NCI-H2107 treated with DMSO at 0.1 percent for 48 hours (cell line): ENCODE measurements around the gene SYNE2.

Source experiments
- DNase-seq: peaks from one replicate; lab custom pipeline; 2025; ENCODE audit not compliant: unreplicated experiment; lab: John Stamatoyannopoulos, UW

Gene SYNE2

DNA sequence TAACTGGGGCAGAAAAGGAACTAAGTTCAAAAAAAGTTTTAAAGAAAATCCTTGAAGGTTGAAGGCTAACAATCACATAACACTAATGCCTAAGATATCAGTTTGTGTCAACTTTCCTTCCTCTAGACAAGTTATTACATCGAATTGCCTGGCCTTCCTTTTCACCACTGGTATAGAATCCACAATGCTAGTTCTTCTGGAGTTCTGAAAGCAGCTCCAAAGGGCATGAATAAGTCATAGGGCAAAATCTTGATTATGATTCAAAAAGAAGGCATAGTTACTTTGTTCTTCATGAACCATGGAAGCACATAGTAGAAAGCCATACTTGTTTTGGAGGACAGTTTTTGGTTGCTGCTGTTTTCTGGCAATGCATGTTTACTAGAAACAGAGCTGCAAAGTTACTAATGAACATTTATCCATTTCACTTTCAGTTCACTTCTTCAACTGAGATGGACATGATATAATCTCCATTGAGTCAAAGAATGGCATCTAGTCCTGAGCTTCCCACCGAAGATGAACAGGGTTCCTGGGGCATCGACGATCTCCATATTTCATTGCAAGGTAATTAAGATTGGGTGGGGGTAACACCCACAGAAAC, 56.0 kb downstream of the SYNE2 start:
- DNase-seq = no peak

DNA sequence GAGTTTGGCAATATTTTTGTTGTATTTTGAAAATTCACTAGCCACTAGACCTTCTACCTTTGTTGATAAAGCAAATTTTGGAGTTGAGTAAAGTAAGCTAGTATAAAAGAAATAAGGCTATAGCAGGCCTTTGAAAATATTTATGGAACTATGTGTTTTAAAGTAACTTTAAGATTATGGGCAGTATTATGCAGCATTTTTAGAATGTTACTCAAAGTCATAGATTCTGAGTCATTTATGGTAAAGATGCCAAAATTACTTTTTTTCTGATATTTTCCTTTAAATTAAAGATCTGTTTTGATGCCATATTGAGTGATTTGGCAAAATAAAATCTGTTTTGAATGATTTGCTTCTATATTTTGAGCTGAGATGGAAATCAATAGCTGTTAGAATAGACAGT, 57.2 kb downstream of the SYNE2 start:
- no peak for DNase-seq

DNA sequence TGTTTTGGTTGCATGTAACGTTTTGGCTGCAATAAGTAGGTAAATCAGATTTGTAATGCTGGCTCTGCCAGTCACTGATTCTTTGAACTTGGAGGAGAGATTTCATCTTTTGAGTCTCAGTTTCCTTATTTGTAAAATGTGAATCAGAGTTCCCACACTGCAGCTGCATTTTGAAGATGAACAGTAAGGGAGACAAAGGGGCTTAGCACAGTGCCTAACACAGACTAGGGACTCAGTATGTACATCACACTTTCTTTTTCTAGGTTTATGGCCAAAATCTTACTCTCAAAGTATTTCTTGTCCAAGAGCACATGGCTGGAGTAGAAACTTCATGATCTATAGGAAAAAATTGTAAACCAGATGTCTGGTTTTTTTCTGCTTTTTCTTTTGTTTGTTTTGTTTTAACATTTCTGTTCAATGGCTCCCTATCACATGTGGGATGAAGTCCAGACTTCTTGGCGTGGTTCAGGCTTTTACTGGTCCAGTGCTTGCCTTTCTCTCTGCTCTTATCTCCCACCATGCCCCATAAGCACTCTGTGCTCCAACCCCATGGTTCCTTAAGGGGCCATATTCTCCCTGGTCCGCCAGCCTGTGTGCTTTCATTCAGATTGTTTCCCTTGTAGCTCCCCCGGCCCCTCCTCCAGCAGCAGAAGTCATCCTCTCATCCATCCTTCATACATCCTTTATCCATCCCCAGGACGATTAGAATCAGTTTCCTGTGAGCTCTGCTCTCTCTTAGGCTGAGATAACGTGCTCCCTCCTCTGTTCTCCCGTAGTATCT, 58.0 kb downstream of the SYNE2 start:
- no peak for DNase-seq

DNA sequence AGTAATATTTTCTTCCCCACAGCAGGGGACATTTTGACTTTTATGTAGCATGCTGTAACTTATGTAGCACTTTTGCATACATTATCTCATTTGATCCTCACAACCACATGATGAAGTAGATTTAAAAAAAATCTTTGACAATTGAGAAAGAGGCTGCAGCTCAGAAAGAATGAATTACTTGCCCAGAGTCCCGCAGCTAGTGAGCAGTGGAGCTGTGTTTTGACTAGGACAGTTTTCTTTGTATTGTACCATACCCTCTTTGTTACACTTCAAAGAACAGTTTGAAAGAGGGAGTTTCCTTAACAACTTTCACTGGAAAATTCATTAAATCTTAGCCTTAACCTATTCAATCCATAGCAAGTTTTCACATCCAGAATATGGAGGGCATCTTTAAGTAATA, 58.6 kb downstream of the SYNE2 start:
- DNase-seq = no peak

DNA sequence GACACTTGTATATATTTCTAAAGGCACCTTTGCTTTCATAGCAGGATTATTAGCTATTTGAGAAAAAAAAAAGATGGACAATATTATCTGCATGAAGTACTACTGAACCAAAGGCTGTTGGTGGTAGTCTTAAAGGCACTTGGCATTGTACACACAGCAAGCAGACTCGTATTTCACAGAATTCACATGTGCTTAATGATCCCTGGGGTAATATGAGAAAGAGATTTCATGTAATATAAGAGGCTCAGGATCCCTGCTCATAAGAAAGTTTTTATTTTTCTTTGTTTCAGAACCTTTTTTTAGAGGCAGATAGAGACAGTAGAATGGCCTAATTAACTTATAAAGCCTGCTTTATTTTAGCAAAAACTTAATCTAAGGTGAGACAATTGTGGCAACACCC, 59.5 kb downstream of the SYNE2 start:
- DNase-seq = peak; percentile 96

DNA sequence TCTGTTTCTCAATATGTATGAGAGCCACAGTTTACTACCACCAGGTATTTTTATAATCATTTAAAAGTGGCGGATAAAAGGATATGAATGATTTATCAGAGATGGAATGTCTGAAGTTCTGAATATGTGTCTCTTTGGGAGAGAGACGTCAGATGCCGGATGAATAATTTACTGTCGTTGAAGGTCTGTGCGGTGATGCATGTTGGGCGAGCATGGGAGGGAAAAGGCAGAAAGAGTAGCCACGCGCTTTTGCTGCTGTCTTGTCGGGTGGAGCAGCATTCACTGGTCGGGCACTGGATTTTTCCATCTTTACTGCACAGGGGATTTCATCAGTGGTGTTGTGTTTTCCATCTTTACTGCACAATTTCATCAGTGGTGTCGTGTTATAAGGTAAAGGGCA, 65.6 kb downstream of the SYNE2 start:
- peak; percentile 25 for DNase-seq

DNA sequence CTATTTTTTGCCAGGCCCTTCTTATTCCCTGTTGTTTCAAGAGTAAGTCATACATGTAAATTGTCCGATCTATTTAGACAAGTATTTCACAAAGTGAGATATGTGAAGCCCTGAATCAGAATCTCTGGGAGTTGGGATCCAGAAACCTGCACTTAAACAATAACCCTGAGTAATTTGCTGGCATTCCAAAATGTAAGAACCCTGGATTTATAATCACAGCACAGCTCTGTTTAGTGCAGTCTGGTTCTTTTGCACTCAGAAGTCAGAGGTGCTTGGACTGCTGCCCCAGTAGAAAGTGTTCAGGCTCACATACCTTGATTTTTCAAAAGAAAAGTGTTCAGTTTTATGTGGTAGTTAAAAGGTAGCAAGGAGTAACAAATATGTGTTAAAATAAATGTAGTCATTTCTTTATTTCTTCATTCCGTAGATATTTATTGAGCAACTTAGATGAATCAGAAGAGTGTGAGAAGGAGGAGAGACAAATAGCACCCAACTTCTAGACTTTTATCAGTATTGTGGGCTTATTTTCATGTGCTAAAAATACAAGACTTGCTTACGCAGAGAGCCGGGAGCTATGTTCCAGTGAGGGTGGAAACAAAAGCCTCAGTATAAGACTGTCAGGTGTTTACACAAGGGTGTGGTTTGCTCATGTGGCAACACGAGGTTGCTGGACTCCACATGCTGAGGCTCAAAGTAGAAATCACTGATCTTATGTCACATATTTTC, 70.1 kb downstream of the SYNE2 start:
- peak; percentile 61 for DNase-seq

DNA sequence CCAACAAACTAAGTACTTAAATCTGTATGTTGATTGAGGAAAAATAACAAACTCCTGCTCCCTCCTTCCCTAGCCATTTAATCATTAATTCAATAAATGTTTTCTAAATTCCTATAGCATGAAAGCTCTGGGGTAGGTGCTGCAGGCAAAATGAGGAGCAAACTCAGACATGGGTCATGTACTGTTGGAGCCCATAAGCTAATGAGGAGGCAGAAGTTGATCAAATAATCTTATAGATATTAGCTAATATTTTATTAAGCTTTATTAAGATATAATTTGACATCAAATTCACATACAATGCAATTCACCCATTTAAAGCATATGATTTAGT, 70.6 kb downstream of the SYNE2 start:
- no peak for DNase-seq

DNA sequence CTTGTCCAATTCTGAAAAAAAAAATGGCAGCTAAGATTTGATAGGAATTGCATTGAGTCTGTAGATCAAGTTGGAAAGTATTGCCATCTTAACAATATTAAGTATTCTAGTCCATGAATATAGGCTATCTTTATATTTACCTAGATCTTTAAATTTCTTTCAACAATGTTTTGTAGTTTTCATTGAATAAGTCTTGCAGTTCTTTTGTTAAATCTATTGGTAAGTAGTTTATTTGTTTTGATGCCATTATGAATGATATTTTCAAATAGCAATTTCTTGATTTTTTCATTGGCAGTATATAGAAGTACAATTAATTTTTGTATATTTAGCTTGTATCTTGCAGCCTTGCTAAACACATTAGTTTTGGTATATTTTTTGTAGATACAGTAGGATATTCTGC, 71.6 kb downstream of the SYNE2 start:
- DNase-seq = no peak

DNA sequence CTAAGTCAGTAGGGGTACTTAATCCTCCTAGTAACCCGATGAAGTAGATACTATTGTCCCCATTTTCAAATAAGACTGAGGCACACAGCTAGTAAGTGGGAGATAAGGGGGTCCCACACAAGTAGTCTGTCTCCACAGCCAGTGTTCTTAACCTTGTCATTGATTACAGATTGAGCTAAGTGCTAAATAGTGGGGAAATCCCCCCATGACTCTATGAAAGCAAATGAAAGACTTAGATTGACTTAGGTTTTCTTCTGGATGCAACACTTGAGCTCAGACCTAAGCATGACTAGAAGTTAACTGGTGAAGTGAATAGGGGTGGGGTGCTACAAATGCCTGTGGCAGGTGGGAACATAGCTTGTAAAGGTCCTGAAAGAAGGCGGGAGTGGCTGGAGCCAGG, 73.8 kb downstream of the SYNE2 start:
- DNase-seq = no peak

DNA sequence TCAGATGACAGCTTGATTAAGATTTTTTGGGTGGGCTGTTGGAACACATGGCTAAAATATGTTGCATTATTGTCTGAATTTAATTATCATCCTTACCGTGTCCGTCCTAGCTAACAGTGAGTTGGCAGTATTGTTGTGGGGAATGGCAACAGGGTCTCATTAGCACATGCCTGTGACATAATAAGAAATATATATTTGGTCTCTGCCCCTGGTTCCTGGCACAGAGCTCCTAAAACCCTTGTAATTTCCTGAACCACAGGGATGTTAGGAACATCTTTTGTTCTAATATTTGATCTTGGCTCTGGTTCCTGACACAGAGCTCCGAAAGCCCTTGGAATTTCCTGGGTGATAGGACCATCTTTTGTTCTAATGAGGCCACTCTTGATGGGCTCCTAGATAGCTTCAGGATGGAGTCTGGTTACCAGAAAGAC, 76.0 kb downstream of the SYNE2 start:
- no peak for DNase-seq

DNA sequence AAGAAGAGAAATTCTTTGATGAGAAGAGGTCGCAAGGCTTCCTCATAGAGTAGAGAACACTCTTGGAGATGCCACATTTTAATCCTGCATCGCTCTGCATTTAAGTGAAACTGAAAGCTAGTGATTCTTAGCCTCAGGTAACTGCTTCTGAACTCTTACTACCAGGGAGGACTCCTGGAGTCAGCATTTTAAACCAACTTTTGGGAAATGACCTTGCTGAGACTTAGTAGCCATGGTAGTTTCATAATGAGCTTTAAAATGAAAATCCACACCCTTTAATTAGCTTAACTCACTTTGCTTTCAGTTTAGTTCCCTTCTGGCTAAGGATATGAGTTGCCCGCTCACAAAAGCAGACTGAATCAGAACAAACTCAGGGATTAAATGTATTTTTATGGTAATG, 80.3 kb downstream of the SYNE2 start:
- DNase-seq = no peak

DNA sequence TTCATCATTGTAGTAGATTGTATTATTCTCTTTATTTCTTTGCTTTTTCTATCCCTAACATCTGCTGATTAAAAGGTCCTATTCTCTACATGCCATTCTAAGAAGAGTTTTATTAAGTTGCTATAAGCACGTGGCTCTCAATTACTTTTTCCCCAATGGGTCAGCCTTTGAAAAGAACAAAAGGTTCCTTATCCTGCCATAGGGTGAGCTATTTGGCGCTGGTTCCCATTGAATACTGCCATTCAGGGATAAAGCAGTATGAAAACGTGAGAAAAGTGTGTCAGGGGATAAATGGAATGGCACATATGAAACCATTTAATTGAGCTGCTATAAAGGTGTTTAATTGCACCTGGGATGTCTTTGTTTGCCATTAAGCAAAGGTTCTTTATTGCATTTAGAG, 80.9 kb downstream of the SYNE2 start:
- DNase-seq = no peak

DNA sequence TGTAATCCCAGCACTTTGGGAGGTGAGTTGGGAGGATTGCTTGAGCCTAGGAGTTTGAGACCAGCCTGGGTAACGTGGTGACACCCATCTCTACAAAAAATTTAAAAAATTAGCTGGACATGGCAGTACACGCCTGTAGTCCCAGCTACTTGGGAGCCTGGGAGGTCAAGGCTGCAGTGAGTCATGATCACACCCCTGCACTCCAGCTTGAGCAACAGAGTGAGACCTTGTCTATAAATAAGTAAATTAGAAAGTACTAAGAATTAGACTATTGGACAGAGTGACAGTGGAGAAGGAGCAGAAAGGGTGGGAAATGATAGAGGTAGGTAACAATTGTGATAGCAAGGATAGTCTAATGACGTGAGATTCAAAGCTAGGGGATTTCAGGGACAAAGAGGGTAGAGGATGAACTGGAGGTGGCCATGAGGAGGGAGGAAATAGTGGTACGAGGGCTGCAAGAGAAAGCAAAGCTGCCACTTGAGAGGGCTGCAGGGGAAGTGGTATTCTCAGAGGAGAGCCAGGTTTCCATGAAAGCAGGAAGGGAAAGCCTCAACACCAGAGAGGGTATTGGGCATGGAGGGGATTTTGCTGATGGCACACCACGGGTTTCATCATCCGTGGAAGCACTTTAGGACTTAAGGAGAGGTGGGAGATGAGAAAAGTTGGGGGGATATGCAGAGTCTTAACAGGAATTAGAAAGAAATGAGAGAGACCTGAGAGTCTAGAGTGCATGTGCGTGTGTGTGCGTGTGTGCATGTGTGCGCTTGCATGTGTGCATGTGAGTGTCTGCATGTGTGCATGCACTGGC, 85.6 kb downstream of the SYNE2 start:
- DNase-seq = no peak

DNA sequence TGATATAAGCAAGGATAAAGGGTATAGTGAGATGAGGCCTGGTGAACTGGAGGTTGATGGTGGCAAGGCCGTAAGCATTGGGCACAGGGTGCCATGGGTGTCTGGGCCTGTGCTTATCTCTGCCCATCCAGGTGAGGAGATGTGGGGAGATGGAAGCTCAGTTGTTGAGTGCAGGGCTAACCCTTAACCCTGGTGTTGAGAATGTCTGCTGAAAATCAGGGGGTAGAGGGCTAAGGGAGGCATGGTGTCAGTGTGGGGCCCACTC, 86.1 kb downstream of the SYNE2 start:
- no peak for DNase-seq

DNA sequence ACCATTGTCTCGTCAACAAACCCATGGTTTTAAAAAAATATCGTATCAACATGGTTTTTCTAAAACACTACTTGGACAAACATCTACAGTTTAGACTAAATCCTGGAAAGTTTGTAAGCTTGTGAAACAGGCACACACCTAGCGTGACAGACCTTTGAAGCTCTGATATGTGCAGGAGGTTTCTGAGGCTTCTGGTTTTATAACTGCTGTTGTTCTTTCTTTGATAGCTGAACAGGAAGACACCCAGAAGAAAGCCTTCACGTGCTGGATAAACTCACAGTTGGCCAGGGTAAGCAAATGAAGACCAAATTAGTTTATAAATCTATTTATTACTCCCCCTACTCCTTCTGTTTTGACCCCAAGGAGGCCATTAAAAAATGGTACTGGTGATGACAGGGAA, 87.6 kb downstream of the SYNE2 start:
- DNase-seq = no peak

DNA sequence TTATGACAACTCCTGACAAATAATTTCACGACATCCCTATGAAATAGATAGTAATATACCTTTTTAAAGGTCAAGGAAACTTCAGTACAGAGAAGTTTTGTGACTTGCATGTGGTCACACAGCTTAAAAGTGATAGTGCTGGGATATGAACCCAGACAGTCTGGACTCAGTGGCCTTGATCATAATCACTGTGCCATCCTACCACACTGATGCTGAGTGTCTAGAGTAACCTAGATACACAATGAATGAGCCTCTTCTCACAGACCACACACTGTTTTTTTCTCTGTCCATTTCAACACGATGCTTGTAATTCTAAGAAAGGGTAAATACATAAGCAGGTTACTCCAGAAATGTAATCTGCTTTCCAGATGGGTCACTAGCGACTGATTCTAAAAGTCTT, 88.2 kb downstream of the SYNE2 start:
- DNase-seq = peak; percentile 77

DNA sequence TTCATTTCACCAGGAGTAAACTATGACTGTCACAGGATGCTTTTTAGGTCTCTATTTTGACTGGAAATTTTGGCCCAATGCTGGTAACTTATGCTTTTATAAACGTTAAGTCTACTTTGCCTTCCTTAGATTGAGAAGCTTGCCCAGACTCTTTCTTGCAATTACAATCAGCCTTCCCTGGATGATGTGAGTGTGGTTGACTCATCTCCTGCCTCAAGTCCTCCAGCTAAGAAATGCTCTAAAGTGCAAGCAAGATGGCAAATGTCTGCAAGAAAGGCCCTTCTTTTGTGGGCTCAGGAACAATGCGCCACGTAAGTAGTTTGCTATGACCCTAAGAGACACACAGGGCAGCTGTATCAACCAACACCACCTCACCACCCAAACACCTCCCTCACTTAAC, 96.9 kb downstream of the SYNE2 start:
- no peak for DNase-seq

DNA sequence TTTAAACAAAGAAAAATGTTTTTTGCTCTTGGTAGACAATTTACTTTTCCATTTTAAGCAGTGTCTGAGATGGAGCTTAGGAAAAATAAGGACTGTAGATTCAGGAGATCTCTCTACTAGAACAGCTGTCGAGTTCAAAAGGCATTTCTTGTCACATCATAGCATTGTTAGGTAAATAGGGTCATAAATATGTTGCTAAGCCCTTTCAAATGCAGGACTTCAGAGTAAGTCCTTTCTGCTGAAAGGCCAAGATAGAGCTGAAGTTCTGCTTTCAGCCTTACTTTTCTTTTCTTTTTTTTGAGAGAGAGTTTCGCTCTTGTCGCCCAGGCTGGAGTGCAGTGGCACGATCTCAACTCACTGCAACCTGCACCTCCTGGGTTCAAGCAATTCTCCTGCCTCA, 98.2 kb downstream of the SYNE2 start:
- no peak for DNase-seq

DNA sequence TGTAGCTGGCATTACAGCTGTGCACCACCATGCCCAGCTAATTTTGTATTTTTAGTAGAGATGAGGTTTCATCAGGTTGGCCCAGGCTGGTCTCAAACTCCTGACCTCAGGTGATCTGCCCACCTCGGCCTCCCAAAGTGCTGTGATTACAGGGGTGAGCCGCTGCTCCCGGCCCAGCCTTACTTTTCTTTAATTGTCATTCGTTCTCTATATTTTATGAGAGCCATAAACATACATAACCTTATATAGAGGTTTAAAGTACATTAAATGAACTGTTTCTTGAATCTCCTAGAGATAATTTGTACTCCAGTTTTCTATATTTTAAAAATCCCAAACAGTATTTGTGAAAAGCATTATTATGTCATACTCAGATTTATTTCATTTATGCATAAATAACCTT, 98.6 kb downstream of the SYNE2 start:
- no peak for DNase-seq

DNA sequence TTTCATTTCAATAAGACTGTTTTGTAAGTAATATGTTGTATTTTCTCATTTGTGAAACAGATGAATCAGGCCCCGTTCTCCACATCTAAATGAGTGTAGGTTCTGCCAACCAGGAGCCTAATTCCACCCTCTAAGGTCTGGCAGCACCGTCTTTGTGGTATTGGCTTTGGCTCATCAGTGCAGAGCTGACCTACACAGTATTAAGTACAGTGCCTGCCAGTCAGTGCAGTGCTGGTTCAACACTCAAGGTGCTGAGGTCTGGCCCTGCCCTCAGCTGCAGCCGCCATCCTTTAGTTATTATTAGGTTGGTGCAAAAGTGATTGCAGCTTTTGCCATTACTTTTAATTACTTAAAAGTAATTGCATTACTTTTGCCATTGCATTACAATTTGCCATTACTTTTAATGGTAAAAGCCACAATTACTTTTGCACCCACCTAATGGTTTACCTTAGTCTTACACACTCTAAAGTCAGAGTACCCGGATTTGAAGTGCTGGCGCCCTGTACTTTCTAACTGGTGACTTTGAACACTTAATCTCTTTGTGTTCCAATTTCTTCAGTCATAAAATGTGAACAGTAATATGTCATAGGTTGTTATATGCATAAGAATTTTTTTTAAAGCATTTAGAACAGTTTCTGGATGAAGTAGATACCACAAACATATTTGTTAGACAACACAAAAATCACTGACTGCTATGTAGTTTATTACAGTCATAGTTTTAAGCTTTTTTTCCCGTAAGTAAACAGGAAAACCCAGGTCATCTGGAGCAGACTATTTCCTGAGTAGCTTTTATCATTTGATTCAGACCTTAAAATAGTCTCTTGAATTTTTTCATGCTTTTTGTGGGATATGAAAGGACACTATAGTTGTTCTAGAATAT, 99.5 kb downstream of the SYNE2 start:
- DNase-seq = no peak
